ENCODE data around the gene CAPRIN2.

GRCh38 chr12:30726647-30727046 lies 28.1 kb downstream of the CAPRIN2 start:
- TF ChIP-seq CTCF (IDR thresholded peaks at IDR 0.05), result no peak
- TF ChIP-seq POLR2A (IDR thresholded peaks at IDR 0.05), result no peak
